GM12878 (cell line): ENCODE results near the gene ARMH1. TPM values are rescaled to one million over a fixed set of nuclear protein-coding genes. Genes with fewer than 3 reads are reported as not detected.

Experiments
- ATAC-seq: fragments of 200-7000 bp; cut with Tn5 transposase; 3 replicates; pipeline ENCODE4 v1.9.1; 2020; ENCODE audit warnings: mild to moderate bottlenecking, moderate library complexity
- BruUV-seq: library from RNA; stranded (reverse); fragments of 400-500 nt; replicated peaks from 2 replicates; lab custom pipeline; 2021; lab: Mats Ljungman, UMichigan
- CTCF ChIA-PET: fragments of 300-600 bp; sonication (Branson Sonifier 250); formaldehyde crosslinking; extraction: SDS; loops from one replicate; lab custom pipeline; 2021; ENCODE audit warnings: inconsistent platforms; lab: Yijun Ruan, JAX
- POLR2A ChIA-PET: fragments of 350-600 bp; formaldehyde crosslinking; extraction: SDS; loops from one replicate; lab custom pipeline; 2021; ENCODE audit warnings: inconsistent platforms; lab: Charles Lee
- RAD21 ChIA-PET: fragments of 300-600 bp; sonication (Branson Sonifier 250); formaldehyde crosslinking; loops from one replicate; lab custom pipeline; 2023; ENCODE audit warnings: antibody characterized with exemption; ENCODE audit not compliant: unreplicated experiment; lab: Charles Lee
- SMC1A ChIA-PET: fragments of 300-600 bp; sonication (Branson Sonifier 250); formaldehyde crosslinking; loops from one replicate; lab custom pipeline; 2023; ENCODE audit not compliant: unreplicated experiment, uncharacterized antibody; lab: Charles Lee
- DNase-seq: peaks from one replicate; pipeline ENCODE4 v3.0.0-alpha.2; 2011; ENCODE audit warnings: low read depth, low spot score
- FAIRE-seq: peaks from 3 replicates; lab custom pipeline; 2011; peaks lifted over from hg19 to GRCh38; lab: Jason Lieb, UNC
- H2AFZ ChIP-seq: 2 replicates; pipeline ENCODE4 v1.6.0; 2011; ENCODE audit warnings: low read depth, low read length, control low read depth; ENCODE audit not compliant: control insufficient read depth
- H3K27ac ChIP-seq: 2 replicates; pipeline ENCODE4 v1.5.1; 2011; ENCODE audit warnings: control low read depth; ENCODE audit not compliant: control insufficient read depth, insufficient read depth
- H3K27me3 ChIP-seq, 2 experiments: replicated peaks in 1 of 2; 2 replicates each; pipeline versions ENCODE4 v1.6.0 to v1.6.1; 2011; ENCODE audit warnings: low read length in 1 of 2; ENCODE audit not compliant: control insufficient read depth in 2 of 2, insufficient read depth in 2 of 2
- H3K36me3 ChIP-seq, 2 experiments: 2 replicates each; pipeline ENCODE4 v1.5.1; 2011; ENCODE audit warnings: low read length in 1 of 2; ENCODE audit not compliant: control insufficient read depth in 2 of 2, insufficient read depth in 2 of 2
- H3K4me1 ChIP-seq: 2 replicates; pipeline ENCODE4 v1.6.1; 2011; ENCODE audit warnings: mild to moderate bottlenecking, low read length, moderate library complexity, mixed read lengths; ENCODE audit not compliant: control insufficient read depth, insufficient read depth
- H3K4me2 ChIP-seq: 2 replicates; pipeline ENCODE4 v1.6.0; 2011; ENCODE audit warnings: control low read depth; ENCODE audit not compliant: control insufficient read depth, insufficient read depth
- H3K4me3 ChIP-seq: fragments of 200-600 bp; sonication (generic); 2 replicates; pipeline ENCODE4 v1.5.1; 2016
- H3K79me2 ChIP-seq: 2 replicates; pipeline ENCODE4 v1.6.0; 2011; ENCODE audit warnings: low read length; ENCODE audit not compliant: control insufficient read depth, insufficient read depth
- H3K9ac ChIP-seq: 2 replicates; pipeline ENCODE4 v1.8.0; 2011; ENCODE audit warnings: low read length, control low read depth, mixed read lengths; ENCODE audit not compliant: control insufficient read depth, insufficient read depth
- H3K9me3 ChIP-seq: replicated peaks from 3 replicates; pipeline ENCODE4 v1.5.1; 2011; ENCODE audit warnings: mild to moderate bottlenecking, low read length; ENCODE audit not compliant: control insufficient read depth, insufficient read depth
- H4K20me1 ChIP-seq: 2 replicates; pipeline ENCODE4 v1.6.0; 2011; ENCODE audit not compliant: control insufficient read depth, insufficient read depth
- ATF7 ChIP-seq: fragments of 450-650 bp; IDR thresholded peaks from 2 replicates; pipeline ENCODE4 v1.6.1; 2016; ENCODE audit warnings: low read depth, mild to moderate bottlenecking
- BHLHE40 ChIP-seq, 2 experiments: fragments of 450-650 bp in 1 of 2; IDR thresholded peaks; 2 replicates each; pipeline ENCODE4 v1.6.1; 2011 to 2017; ENCODE audit warnings: low read depth in 2 of 2, borderline replicate concordance in 1 of 2, improper control_type of control experiment in 1 of 2, low read length in 1 of 2, mild to moderate bottlenecking in 1 of 2
- CUX1 ChIP-seq: IDR thresholded peaks from 2 replicates; pipeline ENCODE4 v1.6.1; 2012; ENCODE audit warnings: improper control_type of control experiment, low read depth, low read length; ENCODE audit not compliant: insufficient replicate concordance
- HCFC1 ChIP-seq: fragments of 150-350 bp; IDR thresholded peaks from 2 replicates; pipeline ENCODE4 v1.6.1; 2014; ENCODE audit warnings: low read length
- MXI1 ChIP-seq: fragments of 150-350 bp; IDR thresholded peaks from 2 replicates; pipeline ENCODE4 v1.6.1; 2011; ENCODE audit warnings: low read depth, mild to moderate bottlenecking, inconsistent platforms, low read length, improper control_type of control experiment
- NFIC ChIP-seq: IDR thresholded peaks from 2 replicates; pipeline ENCODE4 v1.6.1; 2012; ENCODE audit warnings: low read depth, mild to moderate bottlenecking, inconsistent platforms, low read length, moderate library complexity
- NFXL1 ChIP-seq: fragments of 450-650 bp; IDR thresholded peaks from 2 replicates; pipeline ENCODE4 v1.6.1; 2017; ENCODE audit warnings: antibody characterized with exemption, mild to moderate bottlenecking, borderline replicate concordance
- PAX5 ChIP-seq: IDR thresholded peaks from 2 replicates; pipeline ENCODE4 v1.6.1; 2011; ENCODE audit warnings: low read depth, low read length, borderline replicate concordance
- PAX8 ChIP-seq: fragments of 450-650 bp; IDR thresholded peaks from 2 replicates; pipeline ENCODE4 v1.6.1; 2017; ENCODE audit warnings: mild to moderate bottlenecking, moderate library complexity
- RAD51 ChIP-seq: fragments of 450-650 bp; IDR thresholded peaks from 2 replicates; pipeline ENCODE4 v1.6.1; 2016; ENCODE audit warnings: moderate library complexity, mild to moderate bottlenecking, inconsistent platforms
- SMAD5 ChIP-seq: IDR thresholded peaks from 2 replicates; pipeline ENCODE4 v1.6.1; 2016; ENCODE audit warnings: antibody characterized with exemption, low read depth
- WGBS: methylation state at CpG from one replicate; pipeline ENCODE4 v1.1.6; 2016; ENCODE audit warnings: low lambda C conversion rate; ENCODE audit not compliant: insufficient replicate concordance, insufficient coverage; ENCODE audit errors: missing lambda C conversion rate; 5-methylcytosine and 5-hydroxymethylcytosine counted together
- in situ Hi-C: fragments of 300-500 bp; cut with MboI; formaldehyde crosslinking; loops from 9 replicates; pipeline ENCODE4 v1.14.3; 2018; ENCODE audit warnings: mixed read lengths
- intact Hi-C: fragments of 100-400 bp; cut with micrococcal nuclease; formaldehyde crosslinking; loops from one replicate; pipeline ENCODE4 v1.14.2; 2022; ENCODE audit not compliant: unreplicated experiment
- polyA plus RNA-seq, 11 experiments: library from polyadenylated mRNA; depleted of rRNA in 4 of 11; unstranded in 6 of 11; stranded (reverse) in 5 of 11; fragments of >200 nt; fragmentation: Nextera tagmentation in 4 of 11; fragmentation: Illumina TruSeq in 1 of 11; extraction: Ambion mirVana in 4 of 11; extraction: Trizol in 1 of 11; gene quantifications; 1 replicate in 1 of 11; 2 replicates in 10 of 11; pipeline versions ENCODE4 v1.2.1 to v1.2.3, GENCODE V29; 2011 to 2016; ENCODE audit warnings: inconsistent platforms in 2 of 11, missing spikeins in 2 of 11, low read depth in 1 of 11
- total RNA-seq, 4 experiments: library from RNA; depleted of rRNA in 3 of 4; stranded (reverse); fragments of >200 nt in 3 of 4; fragmentation: Illumina TruSeq in 1 of 4; extraction: Trizol in 1 of 4; gene quantifications; 2 replicates each; pipeline versions ENCODE4 v1.2.1 to v1.2.3, GENCODE V29; 2013 to 2021
- TF ChIP-seq, protein P1 (sequence below): fragments of 450-650 bp; IDR thresholded peaks from 2 replicates; pipeline ENCODE4 v1.6.1; 2017; ENCODE audit warnings: mild to moderate bottlenecking, low read depth, inconsistent platforms; ENCODE audit not compliant: poor library complexity, severe bottlenecking
- TF ChIP-seq, protein P2 (sequence below): IDR thresholded peaks from 2 replicates; pipeline ENCODE4 v1.6.1; 2012; ENCODE audit warnings: low read depth, low read length, improper control_type of control experiment
- TF ChIP-seq, protein P3 (sequence below): fragments of 150-350 bp; IDR thresholded peaks from 2 replicates; pipeline ENCODE4 v1.6.1; 2014; ENCODE audit warnings: mild to moderate bottlenecking, low read depth, low read length

Gene ARMH1
- total and polyA plus RNA-seq, 10 of the 15 experiments (the other 5 are each of a cell fraction or from before 2014, with no cell fraction given) = 0.93 to 43.9 (median 8.2) TPM

DNA sequence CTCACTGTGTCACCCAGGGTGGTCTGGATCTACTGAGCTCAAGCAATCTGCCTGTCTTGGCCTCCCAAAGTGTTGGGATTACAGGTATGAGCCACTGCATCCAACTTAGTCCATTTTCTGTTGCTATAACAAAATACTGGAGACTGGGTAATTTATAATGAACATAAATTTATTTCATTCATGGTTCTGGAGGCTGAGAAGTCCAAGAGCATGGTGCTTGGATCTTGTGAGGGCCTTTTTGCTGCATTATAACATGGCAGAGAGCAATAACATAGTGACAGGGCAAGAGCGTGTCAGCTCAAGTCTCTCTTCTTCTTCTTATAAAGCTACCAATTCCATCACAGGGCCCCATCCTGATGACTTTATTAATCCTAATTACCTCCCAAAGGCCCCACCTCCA, 61.5 kb downstream of the ARMH1 start:
- DNase-seq (no peak), ATAC-seq (no peak), FAIRE-seq (no peak)
- no peaks in the 10 kb centered on the region for H3K27me3 ChIP-seq
- no peak overlapping the region for H3K27ac ChIP-seq
- H3K4me3 ChIP-seq = no peak overlapping the region
- POLR2A ChIA-PET = interaction anchor here (0.6 to 1.1 kb wide), 3 partner anchors 31 to 737 kb away, joined by 3 read pairs; partner anchors contain the start of gene HECTD3
- WGBS = 93% methylated on average over 1 of the region's 1 CpG
- intact Hi-C loops (no loop called here), in situ Hi-C loops (loop anchor here (10.0 kb wide), 1 partner anchor 759 kb away; the partner anchor contains the start of gene TESK2)
- H2AFZ ChIP-seq = no peak overlapping the region
- peaks cover 11% of the 10 kb centered on the region for H3K4me1 ChIP-seq
- no peak overlapping the region for H3K4me2 ChIP-seq
- H3K79me2 ChIP-seq = peaks cover 17% of the 10 kb centered on the region
- no peaks in the 10 kb centered on the region for H4K20me1 ChIP-seq
- RAD21 ChIA-PET = no interaction called here
- H3K36me3 ChIP-seq = no peaks in the 10 kb centered on the region
- SMC1A ChIA-PET = interaction anchor here (1.0 kb wide), 1 partner anchor 14 kb away, joined by 3 read pairs; no protein-coding TSS in a partner anchor
- no peak overlapping the region for H3K9ac ChIP-seq
- TF ChIP-seq ATF7 (no peak), BHLHE40 (IDR thresholded peaks at IDR 0.05; ENCODE audit: borderline replicate concordance in 1 of 2, low read depth in 2 of 2, low read length in 1 of 2) (no peak), PAX8 (no peak), SMAD5 (no peak), CUX1 (no peak), NFXL1 (no peak), RAD51 (no peak), HCFC1 (no peak), MXI1 (no peak), PAX5 (no peak), NFIC (no peak)
- TF ChIP-seq, protein P1, sequence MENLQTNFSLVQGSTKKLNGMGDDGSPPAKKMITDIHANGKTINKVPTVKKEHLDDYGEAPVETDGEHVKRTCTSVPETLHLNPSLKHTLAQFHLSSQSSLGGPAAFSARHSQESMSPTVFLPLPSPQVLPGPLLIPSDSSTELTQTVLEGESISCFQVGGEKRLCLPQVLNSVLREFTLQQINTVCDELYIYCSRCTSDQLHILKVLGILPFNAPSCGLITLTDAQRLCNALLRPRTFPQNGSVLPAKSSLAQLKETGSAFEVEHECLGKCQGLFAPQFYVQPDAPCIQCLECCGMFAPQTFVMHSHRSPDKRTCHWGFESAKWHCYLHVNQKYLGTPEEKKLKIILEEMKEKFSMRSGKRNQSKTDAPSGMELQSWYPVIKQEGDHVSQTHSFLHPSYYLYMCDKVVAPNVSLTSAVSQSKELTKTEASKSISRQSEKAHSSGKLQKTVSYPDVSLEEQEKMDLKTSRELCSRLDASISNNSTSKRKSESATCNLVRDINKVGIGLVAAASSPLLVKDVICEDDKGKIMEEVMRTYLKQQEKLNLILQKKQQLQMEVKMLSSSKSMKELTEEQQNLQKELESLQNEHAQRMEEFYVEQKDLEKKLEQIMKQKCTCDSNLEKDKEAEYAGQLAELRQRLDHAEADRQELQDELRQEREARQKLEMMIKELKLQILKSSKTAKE = no peak
- TF ChIP-seq, protein P2, sequence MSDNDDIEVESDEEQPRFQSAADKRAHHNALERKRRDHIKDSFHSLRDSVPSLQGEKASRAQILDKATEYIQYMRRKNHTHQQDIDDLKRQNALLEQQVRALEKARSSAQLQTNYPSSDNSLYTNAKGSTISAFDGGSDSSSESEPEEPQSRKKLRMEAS = no peak
- TF ChIP-seq, protein P3, sequence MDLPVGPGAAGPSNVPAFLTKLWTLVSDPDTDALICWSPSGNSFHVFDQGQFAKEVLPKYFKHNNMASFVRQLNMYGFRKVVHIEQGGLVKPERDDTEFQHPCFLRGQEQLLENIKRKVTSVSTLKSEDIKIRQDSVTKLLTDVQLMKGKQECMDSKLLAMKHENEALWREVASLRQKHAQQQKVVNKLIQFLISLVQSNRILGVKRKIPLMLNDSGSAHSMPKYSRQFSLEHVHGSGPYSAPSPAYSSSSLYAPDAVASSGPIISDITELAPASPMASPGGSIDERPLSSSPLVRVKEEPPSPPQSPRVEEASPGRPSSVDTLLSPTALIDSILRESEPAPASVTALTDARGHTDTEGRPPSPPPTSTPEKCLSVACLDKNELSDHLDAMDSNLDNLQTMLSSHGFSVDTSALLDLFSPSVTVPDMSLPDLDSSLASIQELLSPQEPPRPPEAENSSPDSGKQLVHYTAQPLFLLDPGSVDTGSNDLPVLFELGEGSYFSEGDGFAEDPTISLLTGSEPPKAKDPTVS = no peak
- CTCF ChIA-PET = interaction anchor here (0.8 to 1.0 kb wide), 2 partner anchors 51 to 278 kb away, joined by 3 read pairs; no protein-coding TSS in a partner anchor
- BruUV-seq = no TSS peak
- H3K9me3 ChIP-seq = no peaks in the 10 kb centered on the region
